ENCODE data around the gene MYPOP. TPM values are rescaled to one million over a fixed set of nuclear protein-coding genes. Genes with fewer than 3 reads are reported as not detected.

Gene MYPOP
- total and polyA plus RNA-seq, 2 of the 13 experiments (the other 11 are each of a cell fraction or from before 2014, with no cell fraction given), result 2.3 to 2.7 TPM

DNA sequence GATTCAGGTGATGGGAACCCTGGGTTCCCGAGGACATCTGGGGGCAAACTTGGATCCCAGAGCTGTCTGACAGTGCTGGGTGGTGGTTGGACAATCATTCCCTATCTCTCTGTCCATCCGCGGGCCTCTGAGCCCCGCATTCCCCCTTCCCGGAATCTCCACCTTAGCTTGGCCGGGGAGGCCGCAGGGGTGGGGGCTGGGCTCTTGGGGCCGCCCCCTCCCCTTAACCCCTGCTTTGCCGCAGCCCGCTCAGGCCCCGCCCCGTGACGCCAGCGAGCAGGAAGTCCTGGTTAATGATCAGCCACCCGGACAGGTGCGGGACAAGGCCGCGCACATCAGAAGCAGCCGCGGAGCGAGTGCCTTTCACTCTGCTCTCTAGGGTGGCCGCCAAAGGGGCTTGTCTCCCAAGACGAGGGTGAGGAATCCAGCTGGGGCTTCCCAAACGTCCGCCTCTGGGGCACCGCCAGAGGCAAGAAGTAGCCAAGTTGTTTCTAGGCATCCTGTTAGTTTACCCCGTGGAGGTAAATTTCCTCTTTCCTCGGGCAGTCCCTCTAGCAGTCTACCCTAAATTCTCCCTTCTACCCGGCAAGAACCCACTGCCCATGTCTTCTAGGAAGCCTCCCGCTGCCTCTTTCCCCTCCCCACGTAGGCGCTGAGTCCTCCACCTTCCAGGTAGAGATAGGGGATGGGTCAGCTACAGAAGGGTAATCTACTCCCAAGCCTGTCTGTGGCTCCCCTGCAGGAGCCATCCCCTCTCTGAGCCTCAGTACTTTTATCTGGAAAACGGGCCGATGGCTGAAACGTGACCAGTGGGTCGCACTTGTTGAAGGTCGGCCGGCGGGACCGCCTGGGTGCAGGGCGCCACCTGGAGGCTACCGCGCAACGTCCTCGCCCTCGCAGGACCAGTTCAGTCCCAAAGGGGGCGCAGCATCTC is 19.5 kb downstream of the MYPOP start (continued):
- peak; percentile 91; the same call in 1 of the 2 replicates for TF ChIP-seq FIP1L1 (IDR thresholded peaks at IDR 0.05; ENCODE audit: borderline replicate concordance, insufficient read depth, low read depth, low read length)
- TF ChIP-seq ZMYM4 (CRISPR knock-in tag; IDR thresholded peaks at IDR 0.05), result no peak; the same call in 1 of the 2 replicates
- no peak for TF ChIP-seq ZNF468 (CRISPR knock-in tag; IDR thresholded peaks at IDR 0.05)
- TF ChIP-seq YY1 (IDR thresholded peaks at IDR 0.05; ENCODE audit: insufficient read depth, insufficient replicate concordance, low read depth, low read length), result peak; percentile 80
- no peak; the same call in 1 of the 2 replicates for TF ChIP-seq KMT2B (CRISPR knock-in tag; IDR thresholded peaks at IDR 0.05)
- TF ChIP-seq, protein P1, sequence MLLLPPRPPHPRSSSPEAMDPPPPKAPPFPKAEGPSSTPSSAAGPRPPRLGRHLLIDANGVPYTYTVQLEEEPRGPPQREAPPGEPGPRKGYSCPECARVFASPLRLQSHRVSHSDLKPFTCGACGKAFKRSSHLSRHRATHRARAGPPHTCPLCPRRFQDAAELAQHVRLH (CRISPR knock-in tag; IDR thresholded peaks at IDR 0.05; ENCODE audit: borderline replicate concordance, low read depth), result peak; percentile 59; the same call in 1 of the 2 replicates
- TF ChIP-seq, protein P2, sequence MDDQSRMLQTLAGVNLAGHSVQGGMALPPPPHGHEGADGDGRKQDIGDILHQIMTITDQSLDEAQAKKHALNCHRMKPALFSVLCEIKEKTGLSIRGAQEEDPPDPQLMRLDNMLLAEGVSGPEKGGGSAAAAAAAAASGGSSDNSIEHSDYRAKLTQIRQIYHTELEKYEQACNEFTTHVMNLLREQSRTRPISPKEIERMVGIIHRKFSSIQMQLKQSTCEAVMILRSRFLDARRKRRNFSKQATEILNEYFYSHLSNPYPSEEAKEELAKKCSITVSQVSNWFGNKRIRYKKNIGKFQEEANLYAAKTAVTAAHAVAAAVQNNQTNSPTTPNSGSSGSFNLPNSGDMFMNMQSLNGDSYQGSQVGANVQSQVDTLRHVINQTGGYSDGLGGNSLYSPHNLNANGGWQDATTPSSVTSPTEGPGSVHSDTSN (CRISPR knock-in tag; IDR thresholded peaks at IDR 0.05; ENCODE audit: borderline replicate concordance), result 0 out of 2 replicates have a peak, but pooled peaks have one; percentile 61
- TF ChIP-seq ZNF629 (CRISPR knock-in tag; conservative IDR thresholded peaks at IDR 0.05), result peak; percentile 100
- TF ChIP-seq, protein P3, sequence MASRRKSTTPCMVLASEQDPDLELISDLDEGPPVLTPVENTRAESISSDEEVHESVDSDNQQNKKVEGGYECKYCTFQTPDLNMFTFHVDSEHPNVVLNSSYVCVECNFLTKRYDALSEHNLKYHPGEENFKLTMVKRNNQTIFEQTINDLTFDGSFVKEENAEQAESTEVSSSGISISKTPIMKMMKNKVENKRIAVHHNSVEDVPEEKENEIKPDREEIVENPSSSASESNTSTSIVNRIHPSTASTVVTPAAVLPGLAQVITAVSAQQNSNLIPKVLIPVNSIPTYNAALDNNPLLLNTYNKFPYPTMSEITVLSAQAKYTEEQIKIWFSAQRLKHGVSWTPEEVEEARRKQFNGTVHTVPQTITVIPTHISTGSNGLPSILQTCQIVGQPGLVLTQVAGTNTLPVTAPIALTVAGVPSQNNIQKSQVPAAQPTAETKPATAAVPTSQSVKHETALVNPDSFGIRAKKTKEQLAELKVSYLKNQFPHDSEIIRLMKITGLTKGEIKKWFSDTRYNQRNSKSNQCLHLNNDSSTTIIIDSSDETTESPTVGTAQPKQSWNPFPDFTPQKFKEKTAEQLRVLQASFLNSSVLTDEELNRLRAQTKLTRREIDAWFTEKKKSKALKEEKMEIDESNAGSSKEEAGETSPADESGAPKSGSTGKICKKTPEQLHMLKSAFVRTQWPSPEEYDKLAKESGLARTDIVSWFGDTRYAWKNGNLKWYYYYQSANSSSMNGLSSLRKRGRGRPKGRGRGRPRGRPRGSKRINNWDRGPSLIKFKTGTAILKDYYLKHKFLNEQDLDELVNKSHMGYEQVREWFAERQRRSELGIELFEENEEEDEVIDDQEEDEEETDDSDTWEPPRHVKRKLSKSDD (CRISPR knock-in tag; IDR thresholded peaks at IDR 0.05; ENCODE audit: low read depth), result no peak
- TF ChIP-seq, protein P4, sequence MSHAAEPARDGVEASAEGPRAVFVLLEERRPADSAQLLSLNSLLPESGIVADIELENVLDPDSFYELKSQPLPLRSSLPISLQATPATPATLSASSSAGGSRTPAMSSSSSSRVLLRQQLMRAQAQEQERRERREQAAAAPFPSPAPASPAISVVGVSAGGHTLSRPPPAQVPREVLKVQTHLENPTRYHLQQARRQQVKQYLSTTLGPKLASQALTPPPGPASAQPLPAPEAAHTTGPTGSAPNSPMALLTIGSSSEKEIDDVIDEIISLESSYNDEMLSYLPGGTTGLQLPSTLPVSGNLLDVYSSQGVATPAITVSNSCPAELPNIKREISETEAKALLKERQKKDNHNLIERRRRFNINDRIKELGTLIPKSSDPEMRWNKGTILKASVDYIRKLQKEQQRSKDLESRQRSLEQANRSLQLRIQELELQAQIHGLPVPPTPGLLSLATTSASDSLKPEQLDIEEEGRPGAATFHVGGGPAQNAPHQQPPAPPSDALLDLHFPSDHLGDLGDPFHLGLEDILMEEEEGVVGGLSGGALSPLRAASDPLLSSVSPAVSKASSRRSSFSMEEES (CRISPR knock-in tag; IDR thresholded peaks at IDR 0.05), result peak; percentile 72
- TF ChIP-seq, protein P5, sequence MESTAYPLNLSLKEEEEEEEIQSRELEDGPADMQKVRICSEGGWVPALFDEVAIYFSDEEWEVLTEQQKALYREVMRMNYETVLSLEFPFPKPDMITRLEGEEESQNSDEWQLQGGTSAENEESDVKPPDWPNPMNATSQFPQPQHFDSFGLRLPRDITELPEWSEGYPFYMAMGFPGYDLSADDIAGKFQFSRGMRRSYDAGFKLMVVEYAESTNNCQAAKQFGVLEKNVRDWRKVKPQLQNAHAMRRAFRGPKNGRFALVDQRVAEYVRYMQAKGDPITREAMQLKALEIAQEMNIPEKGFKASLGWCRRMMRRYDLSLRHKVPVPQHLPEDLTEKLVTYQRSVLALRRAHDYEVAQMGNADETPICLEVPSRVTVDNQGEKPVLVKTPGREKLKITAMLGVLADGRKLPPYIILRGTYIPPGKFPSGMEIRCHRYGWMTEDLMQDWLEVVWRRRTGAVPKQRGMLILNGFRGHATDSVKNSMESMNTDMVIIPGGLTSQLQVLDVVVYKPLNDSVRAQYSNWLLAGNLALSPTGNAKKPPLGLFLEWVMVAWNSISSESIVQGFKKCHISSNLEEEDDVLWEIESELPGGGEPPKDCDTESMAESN (CRISPR knock-in tag; conservative IDR thresholded peaks at IDR 0.05), result peak; percentile 93
- TF ChIP-seq ZNF720 (CRISPR knock-in tag; IDR thresholded peaks at IDR 0.05), result no peak
- peak; percentile 90 for TF ChIP-seq NCOA2 (CRISPR knock-in tag; IDR thresholded peaks at IDR 0.05)
- peak; percentile 61 for TF ChIP-seq CREM (IDR thresholded peaks at IDR 0.05)
- no peak for TF ChIP-seq CREM (CRISPR knock-in tag; IDR thresholded peaks at IDR 0.05)
- TF ChIP-seq SKI (IDR thresholded peaks at IDR 0.05; ENCODE audit: partially characterized antibody), result peak; percentile 78
- TF ChIP-seq ZNF501 (CRISPR knock-in tag; IDR thresholded peaks at IDR 0.05), result peak; percentile 90
- peak; percentile 4; the same call in 1 of the 2 replicates for TF ChIP-seq SRY (CRISPR knock-in tag; IDR thresholded peaks at IDR 0.05)
